ENCODE data around the gene GJB5.

DNA sequence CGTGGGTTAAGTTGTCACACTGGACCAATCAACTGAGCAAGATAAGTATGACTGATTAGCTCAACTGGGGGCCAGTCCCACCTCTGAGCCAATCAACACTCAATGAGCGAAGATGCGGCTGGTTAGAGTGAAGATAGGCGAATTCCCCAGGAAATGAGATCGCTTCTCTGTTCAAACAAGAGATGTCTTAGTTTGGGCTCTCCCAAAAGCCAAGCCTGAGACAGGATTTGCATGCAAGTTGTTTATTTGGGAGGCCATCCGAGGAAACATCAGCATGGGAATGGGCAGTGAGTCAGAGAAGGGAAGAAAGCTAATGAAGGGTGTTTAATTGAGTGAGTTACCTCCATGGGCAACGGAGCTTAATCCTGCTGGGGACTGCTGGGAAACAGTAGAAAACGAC is 4.9 kb upstream of the GJB5 start:
- TF ChIP-seq, protein P1, sequence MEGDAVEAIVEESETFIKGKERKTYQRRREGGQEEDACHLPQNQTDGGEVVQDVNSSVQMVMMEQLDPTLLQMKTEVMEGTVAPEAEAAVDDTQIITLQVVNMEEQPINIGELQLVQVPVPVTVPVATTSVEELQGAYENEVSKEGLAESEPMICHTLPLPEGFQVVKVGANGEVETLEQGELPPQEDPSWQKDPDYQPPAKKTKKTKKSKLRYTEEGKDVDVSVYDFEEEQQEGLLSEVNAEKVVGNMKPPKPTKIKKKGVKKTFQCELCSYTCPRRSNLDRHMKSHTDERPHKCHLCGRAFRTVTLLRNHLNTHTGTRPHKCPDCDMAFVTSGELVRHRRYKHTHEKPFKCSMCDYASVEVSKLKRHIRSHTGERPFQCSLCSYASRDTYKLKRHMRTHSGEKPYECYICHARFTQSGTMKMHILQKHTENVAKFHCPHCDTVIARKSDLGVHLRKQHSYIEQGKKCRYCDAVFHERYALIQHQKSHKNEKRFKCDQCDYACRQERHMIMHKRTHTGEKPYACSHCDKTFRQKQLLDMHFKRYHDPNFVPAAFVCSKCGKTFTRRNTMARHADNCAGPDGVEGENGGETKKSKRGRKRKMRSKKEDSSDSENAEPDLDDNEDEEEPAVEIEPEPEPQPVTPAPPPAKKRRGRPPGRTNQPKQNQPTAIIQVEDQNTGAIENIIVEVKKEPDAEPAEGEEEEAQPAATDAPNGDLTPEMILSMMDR (IDR thresholded peaks at IDR 0.05) = no peak
- TF ChIP-seq POLR2AphosphoS5 (IDR thresholded peaks at IDR 0.05) = no peak
- no peak for TF ChIP-seq POLR2A (IDR thresholded peaks at IDR 0.05)
- no peak for TF ChIP-seq EP300 (IDR thresholded peaks at IDR 0.05)
